ENCODE measurements around the gene NEDD4L.

NEDD4L gene

GRCh38 chr18:58188996-58189395 lies 145.0 kb downstream of the NEDD4L start:
- no peak for DNase-seq

- no peak for DNase-seq
Observed at GRCh38 chr18:58190842-58191530, 147.0 kb downstream of the NEDD4L start.

DNA sequence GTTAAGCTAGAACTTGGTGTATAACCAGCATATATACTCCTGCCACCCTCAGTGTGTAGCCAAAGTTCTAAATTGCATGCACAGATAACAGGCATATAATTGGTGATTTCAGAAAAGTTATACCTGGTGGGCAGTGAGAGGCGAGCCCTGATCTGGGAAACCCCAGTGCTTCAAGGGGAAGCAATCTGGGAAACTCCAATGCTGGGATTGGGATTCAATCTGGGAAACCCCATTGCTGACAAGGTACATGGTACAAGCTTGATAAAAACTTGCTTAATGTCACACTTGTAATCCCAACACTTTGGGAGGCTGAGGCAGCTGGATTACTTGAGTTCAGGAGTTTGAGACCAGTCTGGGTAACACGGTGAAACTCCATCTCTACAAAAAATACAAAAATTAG lies 147.6 kb downstream of the NEDD4L start:
- no peak for DNase-seq

DNA sequence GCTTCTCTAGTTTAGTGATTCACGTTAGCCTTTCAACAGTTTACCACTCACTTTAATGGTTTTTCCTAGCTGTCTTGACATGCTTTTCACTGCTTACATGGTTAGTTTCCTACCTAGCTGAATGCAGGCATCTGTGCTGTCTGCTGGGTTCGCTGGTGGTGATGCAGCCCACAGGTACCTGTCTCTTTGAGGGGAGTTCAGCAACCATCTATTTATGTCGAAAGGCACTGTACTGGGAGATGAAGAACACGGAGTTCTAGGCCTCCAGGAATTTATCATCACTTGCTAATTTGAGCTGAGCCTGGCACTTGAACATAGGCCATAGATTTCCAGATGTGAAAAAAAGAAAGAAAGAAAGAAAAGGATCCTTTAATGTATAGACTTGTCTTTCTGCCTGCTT lies 148.5 kb downstream of the NEDD4L start:
- DNase-seq = no peak

DNA sequence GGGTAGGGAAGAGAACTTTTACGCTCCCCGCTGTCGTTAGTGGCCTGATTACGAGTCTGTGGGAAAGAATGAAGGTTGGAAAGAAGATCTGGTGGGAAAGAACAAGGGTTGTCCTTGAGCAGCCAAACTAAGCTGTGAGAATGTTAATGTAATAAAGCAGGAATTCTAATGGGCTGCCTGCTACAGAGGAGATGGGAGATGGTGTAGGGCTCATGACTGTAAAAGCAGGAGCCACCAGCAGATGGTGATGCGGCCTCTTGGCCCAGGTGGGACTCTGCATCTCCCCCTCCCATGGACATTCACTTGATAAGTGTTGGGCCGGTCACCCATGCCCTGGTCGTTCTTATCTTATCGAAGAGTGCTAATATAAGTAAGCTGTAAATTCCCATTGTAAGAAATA lies 150.0 kb downstream of the NEDD4L start:
- no peak for DNase-seq

DNA sequence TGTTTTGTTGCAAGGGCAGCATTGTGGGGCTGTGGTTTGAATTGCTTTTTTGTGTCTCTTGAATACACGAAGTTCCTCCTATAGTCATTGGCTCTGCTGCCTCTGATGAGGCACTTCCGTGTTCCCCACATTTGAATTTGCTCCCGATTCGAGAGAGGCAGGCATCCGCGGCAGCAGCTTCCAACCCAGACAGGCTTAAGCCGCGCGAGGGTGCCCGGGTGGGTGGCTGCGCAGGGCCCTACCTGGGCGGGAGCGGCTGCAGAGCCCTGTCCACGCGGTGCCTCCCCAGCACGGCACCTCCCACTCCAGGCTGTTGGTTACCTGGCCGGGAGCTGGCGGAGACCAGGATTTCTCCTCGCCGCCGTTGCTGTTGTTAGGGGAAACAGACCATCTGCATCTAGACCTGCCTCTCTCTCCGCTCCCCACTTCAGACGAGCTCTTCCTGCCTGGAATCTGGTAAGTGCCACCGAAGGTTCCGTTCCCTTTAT lies 151.3 kb downstream of the NEDD4L start:
- DNase-seq = no peak

DNA sequence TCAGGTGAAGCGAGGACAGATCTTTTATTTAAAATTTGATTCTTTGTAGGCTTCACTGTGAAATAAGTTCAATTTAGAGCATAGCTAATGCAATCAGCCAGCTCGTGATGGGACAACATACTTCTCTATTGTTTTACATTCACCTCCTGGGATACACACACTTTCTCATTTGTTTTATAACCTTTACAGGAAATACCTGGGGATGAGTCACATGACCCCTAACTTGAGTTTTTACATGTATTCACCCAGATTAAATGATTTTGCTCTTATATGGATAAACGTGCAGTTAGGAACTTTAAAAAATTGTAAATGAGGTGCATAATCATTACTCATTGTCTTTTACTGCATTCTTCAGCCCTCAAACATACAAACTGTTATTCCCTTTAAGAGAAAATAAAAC lies 152.1 kb downstream of the NEDD4L start:
- DNase-seq = no peak

- no peak for DNase-seq
Observed at GRCh38 chr18:58196881-58197872, 153.2 kb downstream of the NEDD4L start.

GRCh38 chr18:58201268-58201667 lies 157.2 kb downstream of the NEDD4L start:
- no peak for DNase-seq

DNA sequence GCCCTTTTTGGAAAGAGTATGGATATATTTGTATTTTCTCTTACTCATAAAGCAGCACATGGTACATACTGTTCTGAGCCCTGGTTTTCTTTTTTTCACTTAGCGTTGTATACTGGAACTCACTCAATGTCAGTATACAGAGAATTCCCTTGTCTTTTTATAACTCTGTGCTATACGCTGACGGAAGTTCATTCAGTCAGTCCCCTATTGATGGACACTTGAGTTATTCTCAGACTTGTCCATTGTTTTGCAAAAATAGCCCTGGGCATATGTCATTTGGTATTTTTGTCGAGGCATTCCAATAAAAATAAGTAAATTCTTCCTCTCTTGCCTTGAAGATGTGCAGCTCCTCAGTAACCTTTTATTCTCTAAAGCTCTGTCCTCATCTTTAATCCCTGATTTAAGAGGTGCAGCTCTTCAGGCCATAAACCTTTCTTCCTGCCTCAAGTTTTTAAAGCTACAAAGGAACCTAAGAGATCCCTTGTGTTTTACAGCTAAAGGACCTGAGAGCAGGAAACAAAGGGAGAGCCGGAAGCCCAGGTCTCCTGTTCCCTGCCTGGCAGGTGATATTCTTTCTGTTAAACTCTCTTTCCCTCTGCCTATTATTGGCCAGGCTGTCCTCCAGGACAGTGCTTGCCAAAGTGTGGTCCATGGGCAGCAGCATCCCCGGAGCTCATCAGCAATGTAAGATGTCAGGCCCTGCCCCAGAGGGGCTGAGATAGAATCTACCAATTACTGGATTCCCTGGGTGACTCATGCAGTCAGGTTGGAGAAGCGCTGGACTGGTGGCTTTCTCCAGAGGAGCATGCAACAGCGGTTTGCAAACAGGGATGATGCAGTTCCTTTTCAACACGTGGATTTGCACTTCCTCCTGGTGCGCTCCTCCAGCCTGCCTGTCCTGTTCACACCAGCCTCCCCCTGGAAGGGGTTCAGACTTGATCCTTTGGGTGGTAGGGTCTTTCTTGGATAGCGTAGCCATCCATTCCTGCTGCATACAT lies 158.0 kb downstream of the NEDD4L start:
- no peak for DNase-seq

GRCh38 chr18:58204776-58205442 lies 160.9 kb downstream of the NEDD4L start:
- no peak for DNase-seq

- no peak for DNase-seq
Observed at GRCh38 chr18:58205443-58206160, 161.6 kb downstream of the NEDD4L start.

DNA sequence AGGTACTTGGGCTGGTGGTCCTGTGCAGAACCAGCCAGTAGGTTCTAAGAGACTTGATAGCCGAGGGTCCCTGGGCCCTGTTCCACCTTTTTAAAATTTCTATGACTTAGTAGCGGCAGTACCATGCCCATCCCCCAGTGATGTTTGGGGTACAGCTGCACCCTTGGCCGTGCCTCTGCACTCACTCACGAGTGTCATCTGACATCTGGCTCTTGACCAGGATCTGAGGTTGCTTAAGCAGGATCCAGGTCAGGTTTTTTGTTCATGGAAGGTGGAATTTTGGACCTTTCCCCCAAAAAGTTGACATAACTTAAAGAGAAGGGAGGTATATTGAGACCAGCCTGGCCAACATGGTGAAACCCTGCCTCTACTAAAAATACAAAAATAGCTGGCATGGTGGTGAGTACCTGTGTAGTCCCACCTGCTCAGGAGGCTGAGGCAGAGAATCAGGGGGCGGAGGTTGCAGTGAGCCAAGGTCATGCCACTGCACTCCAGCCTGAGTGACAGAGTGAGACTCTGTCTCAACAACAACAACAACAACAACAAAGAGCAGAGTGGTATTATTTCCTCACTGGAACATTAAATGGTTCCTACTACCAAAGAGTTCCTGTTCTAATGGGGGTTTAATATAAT lies 163.6 kb downstream of the NEDD4L start:
- DNase-seq = no peak

GRCh38 chr18:58208207-58208932 lies 164.3 kb downstream of the NEDD4L start:
- DNase-seq = no peak

GRCh38 chr18:58209326-58209725 lies 165.3 kb downstream of the NEDD4L start:
- DNase-seq = no peak

DNA sequence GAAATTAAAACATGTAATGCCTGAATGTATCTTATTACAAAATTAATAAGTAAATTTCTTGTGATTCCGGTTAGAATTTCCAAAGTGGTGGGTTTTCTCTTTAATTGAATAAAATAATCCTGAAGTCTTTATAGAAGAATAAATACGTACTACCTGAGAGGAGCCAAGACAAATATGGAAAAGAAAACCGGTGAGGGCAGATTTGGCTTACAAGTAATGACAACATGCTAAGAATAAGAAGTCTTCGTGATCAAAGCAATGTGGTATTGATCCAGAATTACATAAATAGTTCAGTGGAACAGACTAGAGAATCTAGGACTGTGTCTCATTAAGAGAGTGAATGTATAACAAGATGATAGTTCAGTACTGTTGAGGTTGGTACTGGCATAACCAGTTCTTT lies 167.5 kb downstream of the NEDD4L start:
- DNase-seq = no peak

GRCh38 chr18:58212274-58212673 lies 168.2 kb downstream of the NEDD4L start:
- DNase-seq = no peak

DNA sequence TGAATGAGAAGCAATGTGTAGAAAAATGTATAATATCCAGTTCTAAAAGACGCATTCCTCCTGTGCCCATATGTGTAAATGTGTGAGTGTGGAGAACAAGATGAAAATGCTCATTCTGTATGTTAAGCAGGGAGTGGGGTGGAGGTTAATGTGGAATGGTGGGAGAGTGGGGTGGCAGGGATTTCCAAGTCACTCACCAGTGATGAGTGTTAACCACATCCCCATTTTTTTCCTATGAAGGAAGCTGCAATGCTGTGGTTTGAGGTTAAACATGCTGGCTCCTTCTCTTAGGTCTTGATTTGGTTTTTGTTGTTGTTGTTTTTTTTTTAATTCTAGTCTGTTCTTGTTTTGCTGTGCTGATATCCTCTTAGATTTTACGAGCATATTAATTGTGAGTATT lies 169.4 kb downstream of the NEDD4L start:
- no peak for DNase-seq

DNA sequence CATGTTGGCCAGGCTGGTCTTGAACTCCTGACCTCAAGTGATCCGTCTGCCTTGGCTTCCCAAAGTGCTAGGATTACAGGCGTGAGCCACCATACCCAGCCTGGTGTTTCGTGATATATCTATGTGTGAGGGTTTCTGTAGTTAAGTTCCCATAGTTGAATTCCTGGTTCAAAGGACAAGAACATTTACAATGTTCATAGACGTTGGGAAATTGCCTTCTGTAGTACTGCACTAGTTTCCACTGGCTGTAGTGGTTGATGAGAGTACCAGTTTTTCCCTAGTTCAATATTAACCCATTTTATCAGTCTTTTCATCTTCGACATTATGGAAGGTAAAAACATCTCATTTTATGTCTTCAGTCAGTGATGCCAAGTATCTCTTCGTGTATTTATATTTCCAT lies 171.0 kb downstream of the NEDD4L start:
- DNase-seq = no peak

- no peak for DNase-seq
Observed at GRCh38 chr18:58216071-58216481, 172.1 kb downstream of the NEDD4L start.
